KMS-11 (cell line): ENCODE results near the gene REG3G.

ENCODE experiments used
- H2AFZ ChIP-seq: fragments of 200-600 bp; sonication (generic); 2 replicates; pipeline ENCODE4 v1.6.1; 2016; ENCODE audit warnings: antibody characterized with exemption, mixed run types, low read depth
- H3K27ac ChIP-seq: fragments of 200-600 bp; sonication (generic); 2 replicates; pipeline ENCODE4 v1.6.1; 2016; ENCODE audit warnings: mild to moderate bottlenecking, mixed run types
- H3K27me3 ChIP-seq: fragments of 200-600 bp; sonication (generic); 2 replicates; pipeline ENCODE4 v1.6.1; 2017; ENCODE audit warnings: mild to moderate bottlenecking, low read depth, mixed run types, moderate library complexity; ENCODE audit not compliant: insufficient read depth
- H3K36me3 ChIP-seq: fragments of 200-600 bp; sonication (generic); 2 replicates; pipeline ENCODE4 v1.6.1; 2017; ENCODE audit warnings: mild to moderate bottlenecking, mixed run types; ENCODE audit not compliant: insufficient read depth
- H3K4me1 ChIP-seq: fragments of 200-600 bp; sonication (generic); 2 replicates; pipeline ENCODE4 v1.6.1; 2016; ENCODE audit warnings: mild to moderate bottlenecking, low read depth, mixed run types; ENCODE audit not compliant: poor library complexity, severe bottlenecking
- H3K4me2 ChIP-seq: fragments of 200-600 bp; sonication (generic); 2 replicates; pipeline ENCODE4 v1.7.0; 2016; ENCODE audit warnings: mild to moderate bottlenecking, mixed run types
- H3K4me3 ChIP-seq: fragments of 200-600 bp; sonication (generic); IDR thresholded peaks from 2 replicates; pipeline ENCODE4 v1.6.1; 2017; ENCODE audit warnings: low read depth, low read length, mixed read lengths; ENCODE audit not compliant: insufficient read depth
- H3K79me2 ChIP-seq: fragments of 200-600 bp; sonication (generic); 2 replicates; pipeline ENCODE4 v1.6.1; 2016; ENCODE audit warnings: low read depth, mixed run types; ENCODE audit not compliant: insufficient read depth
- H3K9ac ChIP-seq: fragments of 200-600 bp; sonication (generic); 2 replicates; pipeline ENCODE4 v1.6.1; 2016; ENCODE audit warnings: mild to moderate bottlenecking, mixed run types
- H4K20me1 ChIP-seq: fragments of 200-600 bp; sonication (generic); 2 replicates; pipeline ENCODE4 v1.6.1; 2016; ENCODE audit warnings: mild to moderate bottlenecking, mixed run types; ENCODE audit not compliant: insufficient read depth
- CTCF ChIP-seq: fragments of 200-600 bp; sonication (generic); conservative IDR thresholded peaks from 2 replicates; pipeline ENCODE4 v1.6.1; 2017; ENCODE audit warnings: low read depth, mild to moderate bottlenecking, antibody characterized with exemption, low read length, moderate library complexity, mixed read lengths

The REG3G gene

GRCh38 chr2:78985558-78985957 is 39.9 kb upstream of the REG3G start:
- H3K27ac ChIP-seq: no peak overlapping the region

GRCh38 chr2:78989051-78989450 is 36.5 kb upstream of the REG3G start:
- Histone ChIP-seq H3K36me3 (no peaks in the 10 kb centered on the region), H3K79me2 (no peaks in the 10 kb centered on the region), H4K20me1 (no peaks in the 10 kb centered on the region), H2AFZ (no peak overlapping the region), H3K9ac (no peak overlapping the region), H3K27ac (no peak overlapping the region), H3K4me2 (no peak overlapping the region), H3K4me1 (no peaks in the 10 kb centered on the region), H3K4me3 (no peak overlapping the region), H3K27me3 (no peaks in the 10 kb centered on the region)
- no peak for TF ChIP-seq CTCF

More at GRCh38 chr2:78985558-78985957, 39.9 kb upstream of the REG3G start:
- H3K36me3 ChIP-seq: no peaks in the 10 kb centered on the region
- no peak overlapping the region for H3K4me3 ChIP-seq
- H3K9ac ChIP-seq: no peak overlapping the region
- no peaks in the 10 kb centered on the region for H3K79me2 ChIP-seq
- H3K27me3 ChIP-seq: no peaks in the 10 kb centered on the region
- H3K4me2 ChIP-seq: no peak overlapping the region
- H2AFZ ChIP-seq: no peak overlapping the region
- no peaks in the 10 kb centered on the region for H4K20me1 ChIP-seq
- TF ChIP-seq CTCF: no peak
- no peaks in the 10 kb centered on the region for H3K4me1 ChIP-seq

- TF ChIP-seq CTCF: no peak; the same call in 1 of the 2 replicates
- H3K9ac ChIP-seq: no peak overlapping the region
- no peak overlapping the region for H3K4me2 ChIP-seq
Observed at GRCh38 chr2:78992451-78992806, 33.1 kb upstream of the REG3G start.

GRCh38 chr2:78992807-78993517 is 32.5 kb upstream of the REG3G start:
- no peak overlapping the region for H3K9ac ChIP-seq
- H3K27me3 ChIP-seq: no peaks in the 10 kb centered on the region
- no peak overlapping the region for H3K4me3 ChIP-seq
- H4K20me1 ChIP-seq: no peaks in the 10 kb centered on the region
- no peaks in the 10 kb centered on the region for H3K36me3 ChIP-seq
- H3K4me1 ChIP-seq: no peaks in the 10 kb centered on the region
- no peak overlapping the region for H3K27ac ChIP-seq
- no peak overlapping the region for H2AFZ ChIP-seq
- no peak for TF ChIP-seq CTCF
- no peak overlapping the region for H3K4me2 ChIP-seq
- H3K79me2 ChIP-seq: no peaks in the 10 kb centered on the region

More at GRCh38 chr2:78992451-78992806, 33.1 kb upstream of the REG3G start:
- no peaks in the 10 kb centered on the region for H4K20me1 ChIP-seq
- H3K36me3 ChIP-seq: no peaks in the 10 kb centered on the region
- H3K79me2 ChIP-seq: no peaks in the 10 kb centered on the region
- no peak overlapping the region for H3K4me3 ChIP-seq
- no peak overlapping the region for H2AFZ ChIP-seq
- no peaks in the 10 kb centered on the region for H3K27me3 ChIP-seq
- H3K27ac ChIP-seq: no peak overlapping the region
- no peaks in the 10 kb centered on the region for H3K4me1 ChIP-seq
